ENCODE results near the gene AIP. TPM values are rescaled to one million over a fixed set of nuclear protein-coding genes. Genes with fewer than 3 reads are reported as not detected.
A peak's percentile ranks its signal among the peaks of the same experiment; 100 is the strongest.

The AIP gene
- total and polyA plus RNA-seq, 9 of the 15 experiments (the other 6 are each of a cell fraction or from before 2014, with no cell fraction given): 5.2 to 92.5 (median 52.7) TPM

- no peak for TF ChIP-seq ZNF407 (IDR thresholded peaks at IDR 0.05; ENCODE audit: low read depth)
- TF ChIP-seq RBBP5 (IDR thresholded peaks at IDR 0.05; ENCODE audit: borderline replicate concordance, insufficient read depth, low read length, poor library complexity, severe bottlenecking): peak; percentile 28
- peak; percentile 78 for TF ChIP-seq CEBPG (CRISPR knock-in tag; IDR thresholded peaks at IDR 0.05)
- TF ChIP-seq CEBPG (tag; conservative IDR thresholded peaks at IDR 0.05 in 1 of 2, IDR thresholded peaks at IDR 0.05 in 1 of 2): no peak
- TF ChIP-seq ZNF764 (CRISPR knock-in tag; IDR thresholded peaks at IDR 0.05; ENCODE audit: low read depth): no peak
- peak; percentile 74 for TF ChIP-seq ZFX (CRISPR knock-in tag; IDR thresholded peaks at IDR 0.05)
- TF ChIP-seq TEAD1 (CRISPR knock-in tag; IDR thresholded peaks at IDR 0.05): peak in 1 of 2 experiments; percentile 99; a peak in 2 of 4 replicates
- no peak for TF ChIP-seq NCOR1 (IDR thresholded peaks at IDR 0.05)
- no peak for TF ChIP-seq THRAP3 (IDR thresholded peaks at IDR 0.05; ENCODE audit: borderline replicate concordance)
- no peak for TF ChIP-seq NELFE (IDR thresholded peaks at IDR 0.05; ENCODE audit: insufficient read depth, insufficient read length)
- TF ChIP-seq FIP1L1 (IDR thresholded peaks at IDR 0.05; ENCODE audit: low read depth, low read length, poor library complexity, severe bottlenecking): no peak
- no peak for TF ChIP-seq NR4A1 (CRISPR knock-in tag; IDR thresholded peaks at IDR 0.05)
- TF ChIP-seq NR4A1 (tag; IDR thresholded peaks at IDR 0.05): peak; percentile 78
- no peak for TF ChIP-seq GTF2B (IDR thresholded peaks at IDR 0.05; ENCODE audit: extremely low read depth, insufficient read length)
- TF ChIP-seq PURB (CRISPR knock-in tag; IDR thresholded peaks at IDR 0.05; ENCODE audit: low read depth): no peak
Observed at GRCh38 chr11:67482827-67483798, at the start of gene AIP (continued).

Data from K562 (cell line).